Activated gamma-delta T cell (primary cell): ENCODE measurements around the gene SOCS4.

Experiments
- DNase-seq: peaks from one replicate; lab custom pipeline; 2025; lab: John Stamatoyannopoulos, UW

SOCS4 gene

DNA sequence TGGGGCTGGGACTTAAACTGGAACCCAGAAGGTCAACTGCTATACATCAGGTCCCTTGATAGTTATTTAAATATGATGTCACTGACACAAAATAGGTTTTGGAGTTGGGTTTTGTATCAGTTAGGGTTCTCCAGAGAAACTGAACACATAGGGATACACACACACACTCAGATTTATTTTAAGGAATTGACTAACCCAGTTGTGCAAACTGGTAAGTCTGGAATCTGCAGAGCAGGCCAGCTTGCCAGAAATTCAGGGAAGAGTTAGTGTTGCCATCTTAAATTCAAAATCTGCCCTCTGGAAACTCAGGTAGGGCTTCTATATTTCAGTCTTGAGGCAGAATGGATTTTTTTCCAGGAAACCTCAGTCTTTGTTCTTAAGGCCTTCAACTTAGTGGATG lies 61.3 kb downstream of the SOCS4 start:
- no peak for DNase-seq

DNA sequence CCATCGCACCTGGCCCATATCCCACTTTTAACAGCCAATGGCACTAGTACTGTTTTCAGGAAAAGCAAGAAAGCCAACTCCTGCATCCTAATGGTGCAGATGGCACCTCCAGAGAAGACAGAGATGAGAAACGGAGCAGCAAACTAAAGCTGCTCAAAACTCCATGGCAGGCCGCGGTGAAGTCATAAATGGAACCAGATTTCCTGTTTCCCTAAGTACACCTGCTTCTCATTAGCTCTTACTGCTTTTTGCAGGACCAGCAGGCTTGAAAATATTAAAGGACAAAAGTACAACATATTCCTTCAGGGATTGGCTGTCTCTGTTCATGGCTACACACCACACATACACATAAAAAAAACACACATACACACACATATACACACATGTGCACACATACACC lies 65.3 kb downstream of the SOCS4 start:
- DNase-seq = no peak

DNA sequence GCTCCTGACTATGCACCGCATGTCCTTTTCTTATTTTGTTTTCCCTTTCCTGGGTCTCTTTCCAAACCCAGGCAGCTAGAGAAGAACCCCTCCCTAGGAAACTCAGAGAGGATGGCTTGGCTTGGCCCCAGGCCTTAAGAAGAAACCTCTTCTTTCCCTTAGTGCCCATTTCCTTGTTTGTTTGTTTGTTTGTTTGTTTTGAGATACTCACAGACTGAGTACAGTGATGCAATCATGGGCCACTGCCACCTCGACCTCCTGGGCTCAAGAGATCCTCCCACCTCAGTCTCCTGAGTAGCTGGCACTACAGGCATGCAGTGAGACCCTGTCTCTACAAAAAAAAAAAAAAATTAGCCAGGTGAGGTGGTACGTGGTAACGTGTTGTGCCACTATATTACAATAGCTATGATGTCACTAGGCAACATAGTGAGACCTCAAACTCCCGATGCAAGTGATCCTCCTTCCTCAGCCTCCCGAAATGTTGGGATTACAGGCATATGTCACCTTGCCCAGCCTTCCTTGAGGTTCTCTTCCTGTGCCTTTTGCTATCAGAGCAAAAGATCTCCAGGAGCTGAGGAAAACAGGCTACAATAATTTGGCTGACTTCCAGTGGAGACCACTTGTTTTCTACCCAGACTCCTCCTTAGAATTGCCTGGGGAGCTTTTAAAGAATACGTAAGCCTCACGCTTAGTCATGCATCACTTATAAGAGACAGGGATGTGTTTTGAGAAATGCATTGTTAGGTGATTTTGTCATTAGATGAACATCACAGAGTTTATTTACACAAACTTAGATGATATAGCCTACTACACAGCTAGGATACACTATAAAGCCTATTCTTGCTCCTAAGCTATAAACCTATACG lies 67.5 kb downstream of the SOCS4 start:
- DNase-seq = no peak

DNA sequence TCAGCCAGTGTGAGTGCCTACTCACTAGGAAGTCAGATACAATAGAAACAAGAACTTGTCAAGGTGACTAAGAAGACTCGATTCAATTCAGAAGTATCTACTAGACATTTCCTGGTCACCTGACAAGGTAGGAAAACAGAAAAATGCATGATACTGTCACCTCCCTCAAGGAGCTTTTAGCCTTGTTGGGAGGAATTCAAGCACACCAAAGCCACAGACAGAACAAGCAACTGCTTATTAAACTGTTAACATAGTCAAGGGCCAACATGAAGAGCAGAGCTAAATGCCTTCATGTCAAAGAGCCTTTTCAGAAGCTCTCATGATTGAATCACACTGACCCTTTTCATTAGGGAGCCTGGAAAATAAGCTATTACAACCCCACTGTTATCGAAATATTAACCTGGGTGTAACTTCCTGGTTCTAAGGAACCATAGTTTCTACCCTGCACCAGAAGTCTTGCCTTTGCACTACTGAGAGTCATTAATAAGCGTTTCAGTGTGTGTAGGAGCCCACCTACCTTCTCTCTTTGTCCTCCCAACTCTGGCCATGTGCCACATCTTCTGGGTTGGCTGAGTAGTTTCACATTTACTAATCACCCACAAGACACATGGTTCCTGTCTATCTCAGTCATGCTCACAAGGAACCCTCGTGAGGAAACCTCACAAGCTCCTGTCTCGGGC lies 71.0 kb downstream of the SOCS4 start:
- DNase-seq = no peak

DNA sequence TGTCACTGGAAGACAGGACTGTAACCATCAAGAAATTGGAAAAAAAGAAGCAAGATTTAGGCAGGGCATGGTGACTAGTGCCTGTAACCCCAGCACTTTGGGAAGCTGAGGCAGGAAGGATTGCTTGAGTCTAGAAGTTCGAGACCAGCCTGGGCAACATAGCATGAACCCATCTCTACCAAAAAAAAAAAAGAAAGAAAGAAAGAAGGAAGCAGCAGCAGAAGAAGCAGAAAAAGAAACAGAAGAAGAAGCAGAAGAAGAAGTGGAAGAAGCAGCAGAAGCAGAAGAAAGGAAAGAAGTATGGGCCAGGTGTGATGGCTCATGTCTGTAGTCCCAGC lies 71.5 kb downstream of the SOCS4 start:
- no peak for DNase-seq
